ENCODE data around the gene SELENOI.

SELENOI gene

GRCh38 chr2:26410764-26411243 lies 64.9 kb downstream of the SELENOI start:
- no peak for DNase-seq (ENCODE audit: low read depth in 3 of 3)

GRCh38 chr2:26411419-26411818 lies 65.5 kb downstream of the SELENOI start:
- no peak for DNase-seq (ENCODE audit: low read depth in 3 of 3)

DNA sequence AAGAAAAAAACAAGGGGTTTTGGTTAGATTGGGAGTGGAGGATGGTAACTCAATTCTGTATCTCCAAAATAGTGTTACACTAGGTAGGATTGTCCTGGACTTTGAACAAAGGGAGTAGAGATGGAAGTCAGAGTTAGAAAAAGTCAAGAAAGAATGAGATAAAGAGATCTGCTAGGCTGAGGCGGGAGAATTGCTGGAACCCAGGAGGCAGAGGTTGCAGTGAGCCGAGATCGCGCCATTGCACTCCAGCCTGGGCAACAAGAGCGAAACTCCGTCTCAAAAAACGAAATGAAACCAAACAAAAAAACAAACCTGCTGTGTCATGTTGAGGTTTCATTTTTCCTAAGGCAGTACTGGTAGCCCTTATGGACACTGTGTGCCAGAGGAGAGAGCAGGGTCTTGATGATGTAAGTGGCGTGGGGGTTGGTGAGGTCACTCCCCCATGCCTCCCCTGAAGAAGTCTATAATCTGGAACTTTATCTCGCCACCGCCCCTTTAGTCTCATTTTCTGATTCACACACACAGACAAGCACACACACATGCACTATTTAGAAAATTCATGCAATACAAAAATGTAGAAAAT lies 66.2 kb downstream of the SELENOI start:
- DNase-seq (ENCODE audit: low read depth in 3 of 3): no peak

DNA sequence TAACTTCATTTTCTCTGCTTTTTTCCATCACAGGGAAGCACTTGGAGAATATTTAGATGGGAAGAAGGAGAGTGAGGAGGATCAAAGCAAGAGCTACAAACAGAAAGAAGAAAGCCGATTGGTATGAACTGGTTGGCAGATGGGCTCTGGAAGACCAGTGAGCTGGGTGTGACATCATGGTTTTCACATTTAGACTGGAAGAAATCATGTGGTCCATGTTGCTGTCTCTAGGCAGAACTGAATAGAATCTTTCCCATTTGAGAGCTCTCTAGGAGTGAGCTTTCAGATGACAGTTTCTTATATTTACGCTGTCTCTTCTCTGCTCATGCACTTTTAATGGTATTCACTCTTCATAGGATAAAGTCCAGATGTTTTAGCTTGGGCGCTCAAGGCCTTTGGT lies 68.4 kb downstream of the SELENOI start:
- DNase-seq (ENCODE audit: low read depth in 3 of 3): no peak

GRCh38 chr2:26421961-26422360 lies 76.0 kb downstream of the SELENOI start:
- DNase-seq (ENCODE audit: low read depth in 3 of 3): no peak

GRCh38 chr2:26422947-26423629 lies 77.1 kb downstream of the SELENOI start:
- DNase-seq (ENCODE audit: low read depth in 3 of 3): no peak

- no peak for DNase-seq (ENCODE audit: low read depth in 3 of 3)
Observed at GRCh38 chr2:26423750-26424149, 77.8 kb downstream of the SELENOI start.

DNA sequence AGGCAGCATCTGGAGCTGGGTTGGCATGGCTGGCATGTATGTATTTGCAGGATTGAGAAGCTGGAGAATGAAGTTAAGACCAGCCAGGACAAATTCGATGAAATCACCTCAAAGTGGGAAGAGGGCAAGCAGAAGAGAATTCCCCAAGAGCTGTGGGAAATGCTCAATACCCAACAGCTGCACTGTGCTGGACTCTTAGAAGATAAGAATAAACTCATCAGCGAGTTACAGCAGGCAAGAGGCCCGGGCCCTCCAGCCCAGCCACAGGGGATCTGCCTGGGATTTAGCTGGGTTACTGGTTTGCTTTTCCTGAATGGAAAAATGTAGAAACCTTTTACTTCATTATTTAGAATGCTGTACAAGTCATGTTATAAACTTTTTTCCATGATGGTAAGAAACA lies 78.3 kb downstream of the SELENOI start:
- DNase-seq (ENCODE audit: low read depth in 3 of 3): no peak

DNA sequence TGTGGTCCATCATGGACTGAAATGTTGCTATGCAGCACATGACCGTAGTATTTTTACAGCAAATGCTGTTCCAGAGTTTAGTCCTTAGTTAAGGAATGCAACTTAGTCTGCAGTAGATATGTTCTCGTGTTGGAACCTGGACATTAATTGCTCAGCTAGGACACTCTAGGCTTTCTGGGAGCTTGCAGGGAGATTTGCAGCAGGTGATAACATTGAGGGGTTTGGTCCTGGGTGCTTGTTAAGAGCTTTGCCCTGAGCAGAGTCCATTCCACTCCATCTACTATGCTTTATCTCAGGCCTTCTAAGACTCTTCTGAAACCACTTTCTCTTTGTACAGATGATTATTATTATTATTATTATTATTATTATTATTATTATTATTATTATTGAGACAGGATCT lies 82.9 kb downstream of the SELENOI start:
- DNase-seq (ENCODE audit: low read depth in 3 of 3): no peak

DNA sequence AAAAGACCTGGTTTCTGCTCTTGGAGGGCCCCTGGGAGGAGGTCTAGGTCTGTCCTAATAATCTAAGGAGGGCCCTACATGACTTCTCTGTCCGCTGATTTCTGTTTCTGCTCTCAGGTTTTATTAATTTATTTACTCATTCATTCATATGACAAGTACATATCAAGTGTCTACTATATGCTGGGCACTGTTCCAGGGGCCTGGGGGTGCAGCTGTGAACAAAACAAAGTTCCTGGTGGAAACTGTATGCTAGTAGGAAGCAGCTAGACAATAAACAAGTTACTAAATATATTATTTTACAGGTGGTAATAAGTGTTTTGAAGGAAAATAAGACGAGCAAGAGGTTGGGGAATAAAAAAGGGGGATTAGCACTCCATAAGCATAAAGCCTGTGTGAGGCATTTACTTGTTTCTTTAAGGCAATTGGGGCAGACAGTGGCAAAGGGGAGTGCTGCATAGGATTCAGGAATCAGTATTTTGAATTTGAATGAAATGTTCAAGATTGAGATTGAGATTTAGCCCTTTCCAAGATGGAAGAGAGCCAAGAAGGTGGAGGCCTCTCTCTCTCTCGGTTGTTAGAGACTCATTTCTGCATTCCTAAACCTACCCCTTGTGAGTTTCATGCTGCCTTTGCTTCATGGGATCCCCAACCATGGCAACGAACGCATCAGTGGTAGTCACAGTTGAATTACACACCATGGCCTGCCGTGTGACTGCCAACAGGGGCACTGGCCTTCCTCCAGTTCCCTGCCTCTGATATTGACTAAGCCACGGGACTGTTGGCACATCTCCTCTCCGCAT lies 84.0 kb downstream of the SELENOI start:
- DNase-seq (ENCODE audit: low read depth in 3 of 3): no peak

DNA sequence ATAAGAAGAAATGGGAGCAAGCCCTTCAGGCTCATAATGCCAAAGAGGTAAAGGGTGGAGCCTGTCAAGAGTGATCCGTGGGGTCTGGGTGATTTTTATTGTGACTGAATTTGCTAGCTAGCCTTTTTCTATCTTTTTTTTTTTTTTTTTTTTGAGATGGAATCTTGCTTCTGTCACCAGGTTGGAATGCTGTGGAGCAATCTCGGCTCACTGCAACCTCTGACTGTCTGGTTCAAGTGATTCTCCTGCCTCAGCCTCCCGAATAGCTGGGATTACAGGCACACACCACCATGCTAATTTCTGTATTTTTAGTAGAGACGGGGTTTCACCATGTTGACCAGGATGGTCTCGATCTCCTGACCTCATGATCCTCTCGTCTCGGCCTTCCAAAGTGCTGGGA lies 84.9 kb downstream of the SELENOI start:
- no peak for DNase-seq (ENCODE audit: low read depth in 3 of 3)

GRCh38 chr2:26432363-26432762 lies 86.4 kb downstream of the SELENOI start:
- DNase-seq (ENCODE audit: low read depth in 3 of 3): no peak

GRCh38 chr2:26432859-26433258 lies 86.9 kb downstream of the SELENOI start:
- no peak for DNase-seq (ENCODE audit: low read depth in 3 of 3)

GRCh38 chr2:26435106-26435505 lies 89.2 kb downstream of the SELENOI start:
- DNase-seq (ENCODE audit: low read depth in 3 of 3): no peak

GRCh38 chr2:26438526-26438925 lies 92.6 kb downstream of the SELENOI start:
- no peak for DNase-seq (ENCODE audit: low read depth in 3 of 3)

DNA sequence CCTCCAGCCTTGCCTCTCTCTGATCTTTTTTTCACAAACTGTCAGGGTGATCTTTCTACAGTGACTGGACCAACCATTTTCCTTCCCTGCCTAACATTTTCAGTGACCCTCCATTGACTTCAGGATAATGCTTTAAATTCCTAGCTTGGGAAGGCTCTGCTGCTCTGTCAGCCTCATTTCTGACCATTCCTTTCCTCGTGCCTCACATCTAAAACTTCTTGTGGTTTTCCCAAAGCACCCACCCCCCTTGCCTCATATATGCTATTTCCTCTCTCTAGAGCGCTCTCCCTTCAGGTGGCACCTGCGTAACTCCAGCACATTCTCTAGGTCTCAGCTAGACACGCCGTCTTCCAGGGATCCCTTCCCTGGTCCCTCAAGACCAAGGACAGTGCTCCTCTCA lies 93.0 kb downstream of the SELENOI start:
- DNase-seq (ENCODE audit: low read depth in 3 of 3): no peak

GRCh38 chr2:26442301-26442700 lies 96.4 kb downstream of the SELENOI start:
- no peak for DNase-seq (ENCODE audit: low read depth in 3 of 3)

DNA sequence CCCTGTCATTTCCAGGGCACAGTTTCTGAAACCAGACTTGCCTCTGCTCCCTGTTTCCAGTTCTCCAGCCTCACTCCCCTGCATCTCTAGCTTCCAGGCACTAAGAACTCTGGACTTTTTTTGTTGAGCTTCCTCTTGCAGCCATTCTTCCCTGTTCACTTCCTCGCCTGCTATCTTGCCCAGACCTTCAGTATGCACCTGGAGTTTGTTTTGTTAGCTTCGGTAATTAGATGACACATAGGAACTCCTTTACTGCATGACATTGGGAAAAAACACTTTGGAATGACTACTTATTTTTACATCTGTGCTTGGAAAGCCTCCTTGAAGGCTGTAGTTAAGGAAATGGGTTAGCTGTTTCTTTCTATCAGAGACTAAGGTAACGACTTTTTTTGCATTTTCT lies 96.8 kb downstream of the SELENOI start:
- DNase-seq (ENCODE audit: low read depth in 3 of 3): no peak

GRCh38 chr2:26444236-26444635 lies 98.3 kb downstream of the SELENOI start:
- DNase-seq (ENCODE audit: low read depth in 3 of 3): no peak

Data from stimulated activated CD4-positive, alpha-beta T cell treated with anti-CD3 and anti-CD28 coated beads, TNF-alpha, amount 100 ng/mL, for 4 hours (primary cell).